HepG2 (cell line): ENCODE measurements around the gene LMAN2. TPM values are rescaled to one million over a fixed set of nuclear protein-coding genes. Genes with fewer than 3 reads are reported as not detected.
A peak's percentile ranks its signal among the peaks of the same experiment; 100 is the strongest.

ENCODE experiments used
- ATF1 ChIP-seq: IDR thresholded peaks from 2 replicates; pipeline ENCODE4 v1.6.1; 2016; ENCODE audit warnings: mild to moderate bottlenecking, control low read depth
- BCLAF1 ChIP-seq: fragments of 450-650 bp; IDR thresholded peaks from 2 replicates; pipeline ENCODE4 v1.6.1; 2017; ENCODE audit warnings: mild to moderate bottlenecking
- BHLHE40 ChIP-seq: IDR thresholded peaks from 2 replicates; pipeline ENCODE4 v1.6.1; 2011; ENCODE audit warnings: low read length, improper control_type of control experiment
- JUND ChIP-seq: sonication (generic); formaldehyde crosslinking; IDR thresholded peaks from 2 replicates; pipeline ENCODE4 v1.8.0; 2022; ENCODE audit warnings: mild to moderate bottlenecking, missing genetic modification reagents
- MED8 ChIP-seq: sonication (generic); formaldehyde crosslinking; IDR thresholded peaks from 2 replicates; pipeline ENCODE4 v1.8.1; 2023; ENCODE audit warnings: mild to moderate bottlenecking, missing genetic modification reagents; ENCODE audit not compliant: insufficient replicate concordance
- STAG1 ChIP-seq: sonication (generic); formaldehyde crosslinking; IDR thresholded peaks from 2 replicates; pipeline ENCODE4 v1.4.0; 2020; ENCODE audit warnings: missing genetic modification reagents
- TSC22D2 ChIP-seq: sonication (generic); formaldehyde crosslinking; IDR thresholded peaks from 2 replicates; pipeline ENCODE4 v1.5.1; 2020; ENCODE audit warnings: missing genetic modification reagents, mild to moderate bottlenecking, borderline replicate concordance
- XBP1 ChIP-seq: sonication (generic); formaldehyde crosslinking; IDR thresholded peaks from 2 replicates; pipeline ENCODE4 v1.5.0; 2020; ENCODE audit warnings: missing genetic modification reagents
- ZBTB2 ChIP-seq: sonication (generic); formaldehyde crosslinking; IDR thresholded peaks from 2 replicates; pipeline ENCODE4 v1.8.0; 2022; ENCODE audit warnings: low read depth, missing genetic modification reagents
- ZNF205 ChIP-seq: IDR thresholded peaks from 2 replicates; pipeline ENCODE4 v1.6.1; 2018; ENCODE audit warnings: missing biosample characterization, missing genetic modification reagents
- ZNF274 ChIP-seq: sonication (generic); formaldehyde crosslinking; IDR thresholded peaks from 2 replicates; pipeline ENCODE4 v1.5.1; 2020; ENCODE audit warnings: mild to moderate bottlenecking, missing genetic modification reagents
- ZNF276 ChIP-seq: sonication (generic); formaldehyde crosslinking; IDR thresholded peaks from 2 replicates; pipeline ENCODE4 v1.4.0; 2020; ENCODE audit warnings: mild to moderate bottlenecking, low read depth, missing genetic modification reagents
- ZNF350 ChIP-seq: sonication (generic); formaldehyde crosslinking; IDR thresholded peaks from 2 replicates; pipeline ENCODE4 v1.4.0; 2020; ENCODE audit warnings: mild to moderate bottlenecking, low read depth, missing genetic modification reagents, borderline replicate concordance
- ZNF546 ChIP-seq: sonication (generic); formaldehyde crosslinking; conservative IDR thresholded peaks from 2 replicates; pipeline ENCODE4 v1.8.1; 2023; ENCODE audit warnings: mild to moderate bottlenecking, missing genetic modification reagents
- ZNF850 ChIP-seq: sonication (generic); formaldehyde crosslinking; conservative IDR thresholded peaks from 2 replicates; pipeline ENCODE4 v1.9.0; 2021; ENCODE audit warnings: mild to moderate bottlenecking, missing genetic modification reagents
- polyA plus RNA-seq, 8 experiments: library from polyadenylated mRNA; depleted of rRNA in 3 of 8; stranded (reverse) in 7 of 8; unstranded in 1 of 8; fragments of >200 nt; fragmentation: Illumina TruSeq in 4 of 8; extraction: Trizol in 4 of 8; gene quantifications; 2 replicates each; pipeline versions ENCODE4 v1.2.1 to v1.2.3, GENCODE V29; 2011 to 2016; ENCODE audit warnings: low read depth in 4 of 8, missing spikeins in 1 of 8, mixed read lengths in 1 of 8; ENCODE audit not compliant: insufficient read depth in 1 of 8
- total RNA-seq, 5 experiments: library from RNA; depleted of rRNA; stranded (reverse); fragments of >200 nt; fragmentation: Illumina TruSeq; extraction: Trizol; gene quantifications; 2 replicates each; pipeline ENCODE4 v1.2.3, GENCODE V29; 2016; ENCODE audit warnings: low read depth in 1 of 5

LMAN2 gene
- total and polyA plus RNA-seq, 2 of the 13 experiments (the other 11 are each of a cell fraction or from before 2014, with no cell fraction given): 191 to 197 TPM

GRCh38 chr5:177370488-177371119 is 19.1 kb upstream of the LMAN2 start (continued):
- no peak for TF ChIP-seq ZNF276 (CRISPR knock-in tag)
- TF ChIP-seq BCLAF1: no peak
- TF ChIP-seq ATF1 (CRISPR knock-in tag): no peak
- TF ChIP-seq ZNF350 (CRISPR knock-in tag): no peak
- TF ChIP-seq JUND (CRISPR knock-in tag): no peak
- peak; percentile 81 for TF ChIP-seq STAG1 (CRISPR knock-in tag)
- no peak for TF ChIP-seq ZNF850
- no peak for TF ChIP-seq XBP1 (CRISPR knock-in tag)
- no peak for TF ChIP-seq ZBTB2 (CRISPR knock-in tag)
- TF ChIP-seq ZNF546 (CRISPR knock-in tag): no peak
- no peak for TF ChIP-seq TSC22D2
- no peak; the same call in 1 of the 2 replicates for TF ChIP-seq ZNF205 (CRISPR knock-in tag)
- no peak for TF ChIP-seq ZNF274 (CRISPR knock-in tag)
- TF ChIP-seq BHLHE40: peak; percentile 17; the same call in 1 of the 2 replicates
- TF ChIP-seq MED8 (CRISPR knock-in tag): no peak
